CD14-positive monocyte (primary cell): ENCODE data around the gene COBLL1. TPM values are rescaled to one million over a fixed set of nuclear protein-coding genes. Genes with fewer than 3 reads are reported as not detected.

Experiments
- DNase-seq, 3 donors: peaks; one replicate each; pipeline ENCODE4 v3.0.0-alpha.2; 2011 to 2022
- H2AFZ ChIP-seq: 2 replicates; pipeline ENCODE4 v1.6.0; 2012; ENCODE audit warnings: mild to moderate bottlenecking, low read depth, low read length, inconsistent platforms; ENCODE audit not compliant: insufficient read depth, poor library complexity, severe bottlenecking
- H3K27ac ChIP-seq, 2 donors: 1 replicate in 1 of 2; 2 replicates in 1 of 2; pipeline ENCODE4 v1.5.1; 2012 to 2013; ENCODE audit warnings: low read length in 2 of 2, control low read depth in 1 of 2, inconsistent platforms in 1 of 2, low read depth in 1 of 2, mild to moderate bottlenecking in 1 of 2
- H3K27me3 ChIP-seq, 2 donors: one replicate each; pipeline versions ENCODE4 v1.6.0 to v1.6.1; 2011 to 2013; ENCODE audit warnings: low read length in 2 of 2; ENCODE audit not compliant: control insufficient read depth in 2 of 2, insufficient read depth in 2 of 2
- H3K36me3 ChIP-seq, 2 donors: replicated peaks in 1 of 2; 1 replicate in 1 of 2; 2 replicates in 1 of 2; pipeline versions ENCODE4 v1.5.1 to v1.6.1; 2012 to 2013; ENCODE audit warnings: low read length in 2 of 2, control low read depth in 1 of 2, inconsistent platforms in 1 of 2, mild to moderate bottlenecking in 1 of 2; ENCODE audit not compliant: insufficient read depth in 2 of 2, control insufficient read depth in 1 of 2
- H3K4me1 ChIP-seq, 2 donors: 1 replicate in 1 of 2; 2 replicates in 1 of 2; pipeline versions ENCODE4 v1.5.1 to v1.6.1; 2012 to 2013; ENCODE audit warnings: low read length in 2 of 2, control low read depth in 1 of 2, inconsistent platforms in 1 of 2, mild to moderate bottlenecking in 1 of 2, moderate library complexity in 1 of 2; ENCODE audit not compliant: insufficient read depth in 2 of 2, control insufficient read depth in 1 of 2
- H3K4me2 ChIP-seq: replicated peaks from 2 replicates; pipeline ENCODE3; 2012; ENCODE audit warnings: low read length, moderate library complexity, mild to moderate bottlenecking; ENCODE audit not compliant: poor library complexity, severe bottlenecking; ENCODE audit errors: extremely low read depth
- H3K4me3 ChIP-seq, 3 experiments: fragments of 200-600 bp in 1 of 3; sonication (generic) in 1 of 3; replicated peaks in 1 of 3; 1 replicate in 2 of 3; 2 replicates in 1 of 3; pipeline ENCODE4 v1.5.1; 2011 to 2013; ENCODE audit warnings: low read length in 3 of 3, mild to moderate bottlenecking in 3 of 3, control low read depth in 2 of 3, low read depth in 2 of 3, inconsistent platforms in 1 of 3, moderate library complexity in 1 of 3
- H3K79me2 ChIP-seq: 2 replicates; pipeline ENCODE4 v1.6.0; 2012; ENCODE audit warnings: mild to moderate bottlenecking, control low read depth, inconsistent platforms, low read length, moderate library complexity; ENCODE audit not compliant: insufficient read depth
- H3K9ac ChIP-seq: 2 replicates; pipeline ENCODE4 v1.6.0; 2017; ENCODE audit warnings: low read length, mild to moderate bottlenecking; ENCODE audit not compliant: insufficient read depth, poor library complexity, severe bottlenecking
- H3K9me3 ChIP-seq, 2 donors: replicated peaks in 1 of 2; 1 replicate in 1 of 2; 2 replicates in 1 of 2; pipeline versions ENCODE4 v1.5.1 to v1.6.1; 2012 to 2013; ENCODE audit warnings: low read length in 2 of 2, control low read depth in 1 of 2; ENCODE audit not compliant: control insufficient read depth in 1 of 2, insufficient read depth in 1 of 2
- H4K20me1 ChIP-seq: 2 replicates; pipeline ENCODE4 v1.6.0; 2012; ENCODE audit warnings: mild to moderate bottlenecking, low read length, control low read depth, moderate library complexity; ENCODE audit not compliant: insufficient read depth
- H3K27ac Mint-ChIP-seq, 7 donors: one replicate each; pipeline ENCODE4 v1.8.0; 2020; ENCODE audit warnings: mild to moderate bottlenecking in 7 of 7, mixed read lengths in 7 of 7, moderate library complexity in 6 of 7, inconsistent platforms in 2 of 7
- H3K27me3 Mint-ChIP-seq, 3 donors: one replicate each; pipeline ENCODE4 v1.8.0; 2021 to 2022; ENCODE audit warnings: low read depth in 3 of 3, mild to moderate bottlenecking in 3 of 3, mixed read lengths in 3 of 3, moderate library complexity in 3 of 3, inconsistent platforms in 1 of 3
- H3K36me3 Mint-ChIP-seq, 2 donors: one replicate each; pipeline ENCODE4 v1.8.0; 2020; ENCODE audit warnings: mixed read lengths in 2 of 2, inconsistent platforms in 1 of 2, mild to moderate bottlenecking in 1 of 2
- H3K4me1 Mint-ChIP-seq: one replicate; pipeline ENCODE4 v1.8.0; 2020; ENCODE audit warnings: mild to moderate bottlenecking, mixed read lengths
- H3K4me3 Mint-ChIP-seq, 2 donors: one replicate each; pipeline ENCODE4 v1.8.0; 2020; ENCODE audit warnings: mild to moderate bottlenecking in 2 of 2, mixed read lengths in 2 of 2, moderate library complexity in 1 of 2
- H3K9me3 Mint-ChIP-seq, 7 donors: one replicate each; pipeline ENCODE4 v1.8.0; 2020 to 2022; ENCODE audit warnings: mixed read lengths in 7 of 7, mild to moderate bottlenecking in 6 of 7, moderate library complexity in 6 of 7, inconsistent platforms in 2 of 7
- WGBS: methylation state at CpG from one replicate; pipeline ENCODE4 v1.1.5; 2013; ENCODE audit warnings: missing lambda C conversion rate; ENCODE audit not compliant: insufficient coverage; 5-methylcytosine and 5-hydroxymethylcytosine counted together
- intact Hi-C, 2 donors: fragments of 100-400 bp; cut with micrococcal nuclease; formaldehyde crosslinking; loops; one replicate each; pipeline versions ENCODE4 v1.15.0 to v1.15.1; 2023
- polyA plus RNA-seq, 3 donors: library from polyadenylated mRNA; depleted of rRNA in 1 of 3; unstranded in 2 of 3; stranded (reverse) in 1 of 3; fragments of 300-500 nt in 2 of 3; fragments of >200 nt in 1 of 3; fragmentation: Illumina TruSeq in 2 of 3; gene quantifications; 1 replicate in 2 of 3; 2 replicates in 1 of 3; pipeline ENCODE4 v1.2.3, GENCODE V29; 2012 to 2021
- TF ChIP-seq, protein P1 (sequence below): fragments of 200-600 bp; IDR thresholded peaks from one replicate; pipeline ENCODE4 v1.8.0; 2022; ENCODE audit warnings: antibody characterized with exemption, mild to moderate bottlenecking

Gene COBLL1
- polyA plus RNA-seq, 3 donors: 0.18 to 0.54 (median 0.24) TPM

DNA sequence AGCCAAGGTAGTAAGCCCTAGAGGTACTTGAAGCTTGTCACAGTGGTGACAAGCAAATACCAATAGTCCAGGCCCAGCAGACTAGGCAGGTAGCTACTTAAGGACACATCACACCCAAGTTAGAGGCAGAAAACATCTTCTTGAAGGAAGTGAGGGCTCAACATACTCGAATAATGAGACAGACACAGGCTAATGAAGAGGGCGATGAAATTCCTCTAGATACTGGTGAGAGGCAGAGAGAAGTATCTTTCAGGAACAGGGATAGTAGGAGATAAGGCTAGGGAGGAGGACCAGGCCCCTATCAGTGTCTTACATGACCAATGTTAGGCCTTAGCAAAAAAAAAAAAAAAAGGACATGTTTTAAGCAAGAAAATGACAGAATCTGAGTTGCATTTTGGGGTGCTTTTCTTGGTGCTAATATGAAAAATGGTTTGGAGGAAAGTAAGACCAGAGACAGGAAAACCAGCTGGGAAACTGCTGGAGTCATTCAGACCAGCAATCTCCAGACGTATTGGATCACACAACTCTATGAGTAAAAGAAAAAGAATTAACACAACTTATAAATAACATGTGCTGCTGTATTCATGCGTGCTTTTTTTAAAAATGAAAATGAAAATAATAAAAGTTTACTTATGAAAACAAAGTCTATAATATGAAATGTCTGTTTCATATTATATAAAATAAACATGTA lies 37.7 kb downstream of the COBLL1 start:
- Histone ChIP-seq H3K79me2 (no peaks in the 10 kb centered on the region), H3K36me3 (no peaks in the 10 kb centered on the region), H3K9me3 (no peaks in the 10 kb centered on the region), H3K27ac (no peak overlapping the region), H3K9ac (no peak overlapping the region), H2AFZ (no peak overlapping the region), H3K4me1 (no peaks in the 10 kb centered on the region), H3K27me3 (no peaks in the 10 kb centered on the region), H4K20me1 (no peaks in the 10 kb centered on the region), H3K4me3 (no peak overlapping the region), H3K4me2 (no peak overlapping the region)
- H3K4me3 Mint-ChIP-seq: no peak overlapping the region
- intact Hi-C loops: no loop called here
- TF ChIP-seq, protein P1, sequence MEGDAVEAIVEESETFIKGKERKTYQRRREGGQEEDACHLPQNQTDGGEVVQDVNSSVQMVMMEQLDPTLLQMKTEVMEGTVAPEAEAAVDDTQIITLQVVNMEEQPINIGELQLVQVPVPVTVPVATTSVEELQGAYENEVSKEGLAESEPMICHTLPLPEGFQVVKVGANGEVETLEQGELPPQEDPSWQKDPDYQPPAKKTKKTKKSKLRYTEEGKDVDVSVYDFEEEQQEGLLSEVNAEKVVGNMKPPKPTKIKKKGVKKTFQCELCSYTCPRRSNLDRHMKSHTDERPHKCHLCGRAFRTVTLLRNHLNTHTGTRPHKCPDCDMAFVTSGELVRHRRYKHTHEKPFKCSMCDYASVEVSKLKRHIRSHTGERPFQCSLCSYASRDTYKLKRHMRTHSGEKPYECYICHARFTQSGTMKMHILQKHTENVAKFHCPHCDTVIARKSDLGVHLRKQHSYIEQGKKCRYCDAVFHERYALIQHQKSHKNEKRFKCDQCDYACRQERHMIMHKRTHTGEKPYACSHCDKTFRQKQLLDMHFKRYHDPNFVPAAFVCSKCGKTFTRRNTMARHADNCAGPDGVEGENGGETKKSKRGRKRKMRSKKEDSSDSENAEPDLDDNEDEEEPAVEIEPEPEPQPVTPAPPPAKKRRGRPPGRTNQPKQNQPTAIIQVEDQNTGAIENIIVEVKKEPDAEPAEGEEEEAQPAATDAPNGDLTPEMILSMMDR: no peak
- 86% methylated on average over 1 of the region's 4 CpGs for WGBS
- H3K4me1 Mint-ChIP-seq: peaks cover 4% of the 10 kb centered on the region
- no peak overlapping the region for H3K27ac Mint-ChIP-seq
- no peaks in the 10 kb centered on the region for H3K36me3 Mint-ChIP-seq
- peaks cover 0 to 9% (median 0%) of the 10 kb centered on the region in 7 donors for H3K9me3 Mint-ChIP-seq
- DNase-seq: no peak
- no peaks in the 10 kb centered on the region for H3K27me3 Mint-ChIP-seq

DNA sequence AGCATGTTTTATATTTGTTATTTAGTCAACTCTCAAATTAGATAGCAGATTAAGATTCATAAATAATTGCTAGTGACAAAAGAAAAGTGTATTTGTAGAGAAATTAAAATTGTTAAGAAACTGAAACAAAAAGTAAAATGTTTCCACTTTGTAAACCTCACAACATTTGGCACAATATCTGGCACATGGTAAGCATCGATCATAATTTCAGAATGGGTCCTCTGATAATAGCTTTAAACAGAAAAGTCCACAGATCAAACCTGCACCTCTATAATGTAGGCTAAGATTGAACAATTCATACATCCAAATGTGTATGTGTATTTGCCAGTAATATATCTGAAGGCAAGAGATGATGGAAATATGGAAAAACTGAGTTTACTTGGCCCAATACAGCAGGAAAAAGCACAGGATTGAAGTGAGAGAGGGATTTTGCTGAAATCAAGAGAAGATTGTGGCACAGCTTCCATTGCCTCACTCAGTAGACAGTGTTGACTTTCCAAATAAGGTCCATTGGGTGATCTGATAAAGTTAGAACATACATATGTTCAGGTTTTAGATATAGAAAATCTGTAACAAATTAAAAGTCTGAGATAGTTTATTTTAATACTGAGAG lies 39.4 kb downstream of the COBLL1 start:
- WGBS: no CpG with 5 or more reads among the region's 1 CpG
- Histone ChIP-seq H3K36me3 (no peaks in the 10 kb centered on the region), H3K9me3 (no peaks in the 10 kb centered on the region), H3K4me2 (no peak overlapping the region), H2AFZ (no peak overlapping the region), H3K4me3 (no peak overlapping the region), H3K27me3 (no peaks in the 10 kb centered on the region), H3K27ac (no peak overlapping the region), H4K20me1 (no peaks in the 10 kb centered on the region), H3K4me1 (peaks cover 0 to 3% of the 10 kb centered on the region in 2 donors), H3K9ac (no peak overlapping the region), H3K79me2 (no peaks in the 10 kb centered on the region)
- TF ChIP-seq, protein P1: no peak
- Mint-ChIP-seq H3K9me3 (peaks cover 0 to 9% (median 0%) of the 10 kb centered on the region in 7 donors), H3K4me1 (peaks cover 9% of the 10 kb centered on the region), H3K36me3 (no peaks in the 10 kb centered on the region), H3K27ac (no peak overlapping the region), H3K4me3 (no peak overlapping the region), H3K27me3 (no peaks in the 10 kb centered on the region)
- intact Hi-C loops: no loop called here
- DNase-seq: no peak
